Jurkat, Clone E6-1 (cell line): ENCODE data around the gene TIMMDC1. TPM values are rescaled to one million over a fixed set of nuclear protein-coding genes. Genes with fewer than 3 reads are reported as not detected.

Experiments used
- DNase-seq: peaks from one replicate; pipeline ENCODE4 v3.0.0-alpha.2; 2011; ENCODE audit warnings: low read depth, low spot score
- H3K4me3 ChIP-seq: 2 replicates; pipeline ENCODE4 v1.5.1; 2011; ENCODE audit warnings: mild to moderate bottlenecking, low read length, control low read depth, moderate library complexity
- polyA plus RNA-seq: library from polyadenylated mRNA; unstranded; fragments of >200 nt; gene quantifications from one replicate; pipeline ENCODE4 v1.2.1, GENCODE V29; 2012; ENCODE audit warnings: missing spikeins; ENCODE audit not compliant: insufficient read length, insufficient read depth

The TIMMDC1 gene, protein sequence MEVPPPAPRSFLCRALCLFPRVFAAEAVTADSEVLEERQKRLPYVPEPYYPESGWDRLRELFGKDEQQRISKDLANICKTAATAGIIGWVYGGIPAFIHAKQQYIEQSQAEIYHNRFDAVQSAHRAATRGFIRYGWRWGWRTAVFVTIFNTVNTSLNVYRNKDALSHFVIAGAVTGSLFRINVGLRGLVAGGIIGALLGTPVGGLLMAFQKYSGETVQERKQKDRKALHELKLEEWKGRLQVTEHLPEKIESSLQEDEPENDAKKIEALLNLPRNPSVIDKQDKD
- 128 TPM for polyA plus RNA-seq

- DNase-seq, result peak; percentile 95
- peak within 1 kb of the TSS; percentile 98 for H3K4me3 ChIP-seq
Observed at GRCh38 chr3:119498186-119499011, at the start of gene TIMMDC1. TSS of gene TIMMDC1 (plus strand) at chr3:119498547. CDS start at chr3:119498734, 187 bp downstream.

GRCh38 chr3:119453822-119454221, 44.5 kb upstream of the TIMMDC1 start:
- no peak for DNase-seq
- H3K4me3 ChIP-seq, result no peak overlapping the region

DNA sequence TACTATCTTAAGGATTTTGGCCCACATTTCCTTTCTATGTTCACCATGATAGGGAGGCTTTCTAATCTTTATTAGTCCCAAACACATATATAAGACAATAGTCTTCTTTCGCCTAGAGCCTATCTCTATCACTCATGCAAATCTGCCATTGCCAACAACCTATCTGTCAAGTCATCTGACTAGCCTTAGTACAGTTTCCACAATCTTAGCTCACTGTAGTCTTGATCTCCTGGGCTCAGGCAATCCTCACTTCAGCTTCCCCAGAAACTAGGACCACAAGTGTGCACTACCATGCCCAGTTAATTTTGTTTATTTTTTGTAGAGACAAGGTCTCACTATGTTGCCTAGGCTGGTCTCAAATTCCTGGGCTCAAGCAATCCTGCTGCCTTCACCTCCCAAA, 41.9 kb upstream of the TIMMDC1 start:
- no peak overlapping the region for H3K4me3 ChIP-seq
- no peak for DNase-seq

GRCh38 chr3:119457246-119457645, 41.1 kb upstream of the TIMMDC1 start:
- DNase-seq, result no peak
- no peak overlapping the region for H3K4me3 ChIP-seq

DNA sequence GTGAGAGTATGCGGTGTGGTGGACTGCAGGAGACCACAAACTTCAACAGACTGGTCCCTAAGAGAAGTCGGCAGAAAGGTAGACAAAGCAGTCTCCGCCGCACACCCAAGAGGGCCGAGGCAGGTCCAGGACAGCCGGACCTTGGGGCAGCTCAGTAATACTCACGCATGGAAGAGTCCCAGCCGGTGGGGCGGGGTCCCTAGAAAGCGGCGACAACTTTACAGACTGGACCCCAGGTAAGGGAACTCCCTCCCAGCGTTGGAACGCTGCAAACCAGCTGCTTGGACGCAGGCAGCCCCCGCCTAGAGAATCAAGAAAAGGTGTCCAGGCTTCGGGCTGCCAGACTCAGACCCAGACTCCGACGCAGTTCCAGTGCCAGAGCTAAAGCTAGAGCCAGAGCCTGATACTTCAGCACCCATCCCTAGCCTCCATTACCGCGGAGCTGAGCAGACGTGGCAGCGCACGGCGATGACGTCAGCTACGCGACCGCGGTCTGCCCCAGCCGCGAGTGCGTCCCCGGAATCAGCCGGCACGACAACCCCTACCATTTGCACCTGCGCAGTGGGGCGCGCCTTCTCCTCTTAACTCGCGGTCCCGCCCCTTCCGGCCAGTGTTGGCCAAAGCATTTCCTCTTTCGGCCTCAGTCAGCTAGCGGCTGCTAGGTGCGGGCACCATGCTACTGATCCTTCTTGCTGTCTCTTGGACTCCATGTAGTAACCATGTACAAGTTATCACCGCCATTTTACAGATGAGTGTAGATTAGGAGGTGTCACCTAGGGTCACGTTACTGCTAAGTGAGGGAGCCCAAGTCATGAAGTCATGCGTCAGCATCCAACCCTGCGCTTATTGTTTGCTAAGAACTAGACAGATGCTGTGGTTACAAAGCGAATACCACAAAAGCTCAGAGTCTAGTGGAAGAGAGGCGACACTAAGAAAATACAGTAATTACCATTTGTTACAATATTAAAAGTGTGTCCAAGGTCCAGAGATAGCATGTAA, 34.9 kb upstream of the TIMMDC1 start, which contains the start of gene TMEM39A:
Gene TMEM39A, minus strand, starts transcription at position 445 of the 999 bp plus-strand sequence. CDS start 1,541 bp downstream, outside the sequence.
- peak within 1 kb of the TSS; percentile 91 for H3K4me3 ChIP-seq
- DNase-seq, result peak; percentile 94

GRCh38 chr3:119468041-119468440, 30.3 kb upstream of the TIMMDC1 start:
- DNase-seq, result no peak
- H3K4me3 ChIP-seq, result peak overlapping the region; percentile 92

GRCh38 chr3:119469418-119470189, 28.7 kb upstream of the TIMMDC1 start:
- DNase-seq, result peak; percentile 36
- peak overlapping the region; percentile 92 for H3K4me3 ChIP-seq

DNA sequence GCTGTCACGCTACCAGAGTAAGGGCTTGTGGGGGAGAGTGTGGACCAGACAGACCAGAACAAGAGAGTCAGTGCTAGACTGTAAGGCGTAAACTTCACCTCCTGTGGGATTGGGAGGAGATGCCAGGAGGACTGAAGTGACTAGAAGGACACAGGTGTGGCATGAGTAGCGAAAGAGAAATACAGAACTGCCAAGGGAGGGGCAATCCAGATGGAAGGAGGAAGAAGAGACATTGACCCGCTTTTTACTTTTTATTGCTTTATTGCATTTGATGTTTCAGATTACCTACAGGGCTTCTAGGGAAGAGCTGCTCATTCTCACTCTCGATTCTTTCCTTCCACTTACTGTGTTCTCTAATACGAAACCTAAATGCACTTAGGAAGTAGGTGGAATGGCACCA, 27.5 kb upstream of the TIMMDC1 start:
- no peak for DNase-seq
- no peak overlapping the region for H3K4me3 ChIP-seq

GRCh38 chr3:119481079-119481478, 17.3 kb upstream of the TIMMDC1 start:
- DNase-seq, result no peak
- no peak overlapping the region for H3K4me3 ChIP-seq

DNA sequence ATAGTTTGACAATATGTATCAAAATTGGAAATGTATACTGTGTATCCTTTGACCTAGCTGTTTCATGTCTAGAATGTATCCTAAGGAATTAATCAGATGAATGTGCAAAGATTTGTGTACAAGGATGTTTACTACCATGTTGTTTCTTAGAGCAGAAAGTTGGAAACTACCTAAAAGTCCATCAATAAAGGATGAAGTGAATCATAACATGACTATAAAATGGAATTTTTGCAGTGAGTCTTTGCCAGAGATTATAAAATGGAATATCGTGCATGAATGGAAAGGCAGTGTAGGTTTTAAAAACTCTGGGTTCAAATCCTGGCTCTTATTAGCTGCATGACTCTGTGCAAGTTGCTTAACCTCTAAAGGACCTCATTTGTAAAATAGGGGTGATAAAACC, 15.2 kb upstream of the TIMMDC1 start:
- H3K4me3 ChIP-seq, result no peak overlapping the region
- no peak for DNase-seq

GRCh38 chr3:119485563-119485962, 12.8 kb upstream of the TIMMDC1 start:
- no peak overlapping the region for H3K4me3 ChIP-seq
- DNase-seq, result no peak

DNA sequence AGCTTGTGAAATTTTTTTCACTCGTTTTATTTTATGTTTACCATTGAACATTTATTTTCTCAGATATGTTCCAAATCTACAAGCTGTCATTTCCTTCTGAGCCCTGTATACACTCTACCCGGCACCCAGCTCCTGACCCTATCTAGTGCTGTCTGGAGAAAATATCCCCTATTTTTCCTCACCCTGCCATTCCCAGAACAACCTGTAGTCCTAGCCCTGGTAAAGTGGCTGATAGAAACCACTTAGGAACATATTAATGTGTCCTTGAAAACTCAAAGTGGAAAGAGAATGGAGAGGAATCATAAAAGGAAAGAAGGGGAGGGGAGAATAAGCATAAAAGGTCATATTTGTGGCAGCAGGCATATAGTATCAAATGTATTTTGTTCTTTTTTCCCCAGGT, 8.2 kb upstream of the TIMMDC1 start:
- no peak for DNase-seq
- no peak overlapping the region for H3K4me3 ChIP-seq

- DNase-seq, result no peak
- H3K4me3 ChIP-seq, result no peak overlapping the region
Observed at GRCh38 chr3:119492128-119492527, 6.2 kb upstream of the TIMMDC1 start.

GRCh38 chr3:119492810-119493209, 5.5 kb upstream of the TIMMDC1 start:
- DNase-seq, result no peak
- H3K4me3 ChIP-seq, result no peak overlapping the region

DNA sequence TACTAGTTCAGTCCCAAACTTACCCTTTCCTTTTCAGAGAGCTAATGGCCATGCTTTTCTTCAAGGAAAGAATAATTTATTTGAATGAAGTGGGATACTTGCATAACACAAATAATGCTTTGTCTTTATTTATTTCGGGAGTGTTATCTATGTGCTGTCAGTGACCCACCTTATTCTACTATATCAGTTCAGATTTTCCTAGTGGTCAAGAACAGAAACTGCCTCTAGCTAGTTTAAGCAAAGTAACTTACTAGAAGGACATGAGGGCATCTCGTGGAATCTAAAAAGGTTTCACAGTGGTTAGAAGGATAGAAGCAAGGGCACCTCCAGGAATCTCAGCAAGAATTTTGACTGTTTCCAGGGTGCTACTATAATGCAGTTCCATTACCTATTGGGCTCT, 3.8 kb upstream of the TIMMDC1 start:
- no peak overlapping the region for H3K4me3 ChIP-seq
- no peak for DNase-seq

DNA sequence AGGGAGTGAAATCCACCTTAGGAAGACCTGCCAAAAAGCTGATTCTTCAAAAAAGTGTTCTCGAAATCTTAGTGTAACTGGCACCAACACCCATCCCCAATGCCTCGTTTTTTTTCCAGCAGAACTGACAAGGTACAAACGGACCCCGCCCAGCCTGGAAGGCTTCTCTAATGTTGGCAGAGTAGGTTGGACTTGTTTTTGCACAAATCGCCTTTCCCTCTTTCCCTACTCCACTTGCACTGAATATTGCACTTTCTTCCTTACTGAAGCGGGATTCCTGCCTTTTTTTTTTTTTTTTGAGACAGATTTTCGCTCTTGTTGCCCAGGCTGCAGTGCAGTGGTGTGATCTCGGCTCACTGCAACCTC, 544 bp upstream of the TIMMDC1 start:
- peak overlapping the region; percentile 98 for H3K4me3 ChIP-seq
- peak; percentile 11 for DNase-seq

- no peak overlapping the region for H3K4me3 ChIP-seq
Observed at GRCh38 chr3:119500265-119500664, 1.9 kb downstream of the TIMMDC1 start.

GRCh38 chr3:119500901-119501300, 2.6 kb downstream of the TIMMDC1 start:
- no peak for DNase-seq
- no peak overlapping the region for H3K4me3 ChIP-seq

More at GRCh38 chr3:119500265-119500664, 1.9 kb downstream of the TIMMDC1 start:
- no peak for DNase-seq
